ACHN (cell line): ENCODE data around the gene DAGLA.

Experiments
- DNase-seq: peaks from one replicate; pipeline ENCODE4 v3.0.0-alpha.2; 2015
- in situ Hi-C: cut with HindIII; loops from 2 replicates; pipeline ENCODE4 v1.10.0; 2017; ENCODE audit warnings: low sequenced_read_pairs, low pct_ligation_motif_present, low pct_unique_long_range_greater_than_20kb

The DAGLA gene

DNA sequence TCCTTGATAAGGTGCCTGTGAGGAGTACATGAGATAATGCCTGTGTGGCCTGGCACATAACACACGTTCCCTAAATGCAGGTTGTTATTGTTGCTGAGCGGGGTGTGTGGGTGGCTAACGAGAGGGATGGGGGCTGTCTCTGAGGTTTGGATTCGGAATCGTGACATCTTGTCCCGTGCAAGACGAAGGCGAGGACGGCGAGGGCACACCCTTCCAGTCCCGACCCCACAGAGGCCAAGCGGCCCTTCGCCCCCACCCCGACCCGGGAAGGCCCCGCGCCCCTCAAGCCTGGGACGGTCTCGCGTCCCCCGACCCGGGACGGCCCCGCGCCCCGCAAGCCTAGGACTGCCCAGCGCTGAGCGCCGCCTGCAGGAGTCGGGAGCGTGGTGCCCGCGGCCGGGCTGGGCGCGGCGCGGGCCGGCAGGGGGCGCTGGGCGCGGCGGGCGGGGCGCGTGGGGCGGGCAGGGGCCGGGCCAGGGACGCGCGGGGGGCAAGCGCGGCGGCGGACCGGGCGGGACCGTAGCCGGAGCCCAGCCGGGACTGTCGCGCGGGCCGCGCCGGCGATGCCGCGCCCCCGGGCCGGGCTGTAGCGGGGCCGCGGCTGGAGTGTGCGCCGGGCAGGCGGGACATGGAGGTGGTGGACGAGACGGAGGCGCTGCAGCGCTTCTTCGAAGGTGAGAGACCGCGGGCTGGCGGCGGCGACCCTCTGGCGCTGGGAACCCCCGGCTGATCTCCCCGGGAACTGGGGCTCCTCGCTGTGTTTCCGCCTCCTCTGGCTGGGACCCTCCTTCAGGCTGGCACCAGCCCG, 72.1 kb downstream of the DAGLA start, which contains the start of gene MYRF:
Gene MYRF (plus strand): TSS at position 520 of the 808 bp plus-strand sequence. CDS start 109 bp downstream, at position 629.
- peak; percentile 52 for DNase-seq
- in situ Hi-C loops, result no loop called here

- in situ Hi-C loops, result no loop called here
- DNase-seq, result no peak
Observed at GRCh38 chr11:61752925-61753521, 72.8 kb downstream of the DAGLA start.

DNA sequence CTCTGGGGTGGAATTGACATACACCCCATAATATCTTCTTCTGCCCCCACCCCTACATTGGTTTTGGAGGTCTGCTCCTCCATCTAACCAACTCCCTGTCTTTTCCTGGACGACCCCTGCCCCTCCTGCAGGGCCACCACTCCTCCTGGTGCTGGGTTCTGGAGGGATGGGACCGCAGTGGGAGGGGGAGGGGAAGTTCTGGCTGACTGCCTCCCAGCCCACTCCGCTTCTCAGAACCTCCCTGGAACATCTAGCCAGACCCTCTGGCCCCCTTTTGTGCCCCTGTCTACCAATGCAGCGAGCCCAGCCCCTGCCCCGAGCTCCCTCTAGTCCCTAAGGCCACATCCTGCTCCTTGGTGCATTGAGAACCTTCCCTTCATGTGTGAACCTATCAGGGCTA, 73.5 kb downstream of the DAGLA start:
- in situ Hi-C loops, result no loop called here
- no peak for DNase-seq

GRCh38 chr11:61754534-61755482, 74.6 kb downstream of the DAGLA start:
- DNase-seq, result no peak
- in situ Hi-C loops, result no loop called here

GRCh38 chr11:61756147-61756451, 75.9 kb downstream of the DAGLA start:
- no peak for DNase-seq
- in situ Hi-C loops, result no loop called here

GRCh38 chr11:61756452-61757212, 76.4 kb downstream of the DAGLA start:
- peak; percentile 82 for DNase-seq
- in situ Hi-C loops, result no loop called here

DNA sequence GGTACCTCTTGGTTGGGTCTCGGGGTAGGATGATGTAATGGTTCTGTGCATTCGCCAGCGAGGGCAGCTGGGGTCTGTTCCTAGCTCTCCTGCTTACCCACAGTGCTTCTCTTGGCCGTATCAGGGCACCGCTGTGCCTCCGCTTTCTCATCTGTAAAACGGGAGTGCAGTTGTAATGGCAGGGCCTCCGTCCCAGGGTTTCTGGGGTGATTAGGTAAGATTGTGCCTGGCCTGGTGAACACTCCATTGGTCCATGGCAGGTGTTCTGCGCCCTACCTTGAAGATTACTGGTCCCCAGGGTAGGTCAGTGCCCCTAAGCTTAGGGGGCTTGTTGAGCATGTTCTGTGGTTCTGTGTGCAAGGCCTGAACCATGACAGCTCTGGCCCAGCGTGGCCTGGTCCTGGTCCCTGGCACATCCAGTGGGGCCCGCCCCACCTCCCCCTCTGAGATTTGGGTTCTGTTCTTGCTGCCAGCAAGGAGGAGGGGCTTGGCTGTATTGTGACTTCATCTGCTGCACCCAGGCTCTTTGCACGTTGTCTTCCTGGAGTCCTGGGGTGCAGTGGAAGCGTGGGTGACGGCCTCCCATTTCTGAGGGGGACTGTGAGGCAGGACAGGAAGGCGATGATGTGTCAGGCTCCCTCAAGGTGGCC, 77.1 kb downstream of the DAGLA start:
- in situ Hi-C loops, result no loop called here
- no peak for DNase-seq

GRCh38 chr11:61760946-61761345, 80.8 kb downstream of the DAGLA start:
- in situ Hi-C loops, result no loop called here
- DNase-seq, result no peak

DNA sequence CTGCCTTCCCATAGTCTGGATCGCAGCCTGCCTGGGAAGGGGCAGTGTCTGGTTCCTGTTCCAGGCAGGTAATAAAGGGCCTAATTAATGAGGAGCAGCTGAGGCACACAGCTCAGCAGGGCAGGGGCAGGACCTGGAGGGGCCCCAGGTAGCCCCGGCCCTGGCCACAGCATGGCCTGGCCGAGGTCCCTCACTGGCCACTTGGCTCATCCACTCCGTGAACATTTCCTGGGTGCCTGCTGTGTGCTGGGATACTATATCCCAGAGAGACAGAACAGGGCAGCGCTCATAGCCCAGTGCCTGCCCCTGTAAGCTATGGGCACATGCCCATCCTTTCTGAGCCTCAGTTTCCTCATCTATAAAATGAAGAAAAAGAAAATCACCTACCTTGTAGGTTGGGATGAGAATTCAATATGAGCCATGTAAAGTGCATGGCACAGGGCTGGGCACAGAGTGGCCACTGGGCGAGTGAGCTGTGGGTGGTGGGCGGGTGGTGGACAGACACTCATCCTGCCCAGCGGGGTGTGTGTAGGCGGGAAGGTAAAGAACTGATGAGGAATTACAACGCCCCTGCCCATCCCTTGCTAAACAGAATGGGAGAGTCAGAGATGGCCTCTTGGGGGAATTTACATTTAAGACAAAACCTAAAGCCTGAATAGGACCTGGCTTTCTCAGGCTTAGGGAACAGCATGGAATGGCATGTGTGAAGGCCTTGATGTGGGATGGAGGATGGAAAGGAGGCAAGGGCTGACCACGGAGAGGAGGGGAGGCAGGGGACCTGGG, 81.4 kb downstream of the DAGLA start:
- in situ Hi-C loops, result no loop called here
- DNase-seq, result no peak

GRCh38 chr11:61762223-61762615, 82.0 kb downstream of the DAGLA start:
- in situ Hi-C loops, result no loop called here
- DNase-seq, result no peak

DNA sequence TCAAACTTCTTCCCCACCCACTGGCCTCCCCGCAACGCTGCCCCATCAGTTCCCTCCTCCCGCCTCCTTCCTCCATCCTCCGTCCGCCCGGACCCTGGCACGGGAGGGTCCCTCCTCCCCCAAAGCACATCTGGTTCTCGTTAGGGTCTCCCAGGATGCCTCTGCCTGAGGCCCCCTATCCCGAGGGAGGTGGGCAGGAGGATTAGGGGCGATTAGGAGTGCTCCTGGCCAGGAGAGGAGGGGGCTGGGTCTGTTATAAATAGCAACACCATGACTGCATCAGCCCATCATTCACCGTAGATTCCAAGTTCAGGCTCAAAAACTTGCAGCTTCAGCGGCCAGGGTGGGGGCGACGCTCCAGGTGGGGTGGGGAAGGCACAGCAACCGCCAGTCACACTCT, 82.6 kb downstream of the DAGLA start:
- in situ Hi-C loops, result no loop called here
- DNase-seq, result no peak

DNA sequence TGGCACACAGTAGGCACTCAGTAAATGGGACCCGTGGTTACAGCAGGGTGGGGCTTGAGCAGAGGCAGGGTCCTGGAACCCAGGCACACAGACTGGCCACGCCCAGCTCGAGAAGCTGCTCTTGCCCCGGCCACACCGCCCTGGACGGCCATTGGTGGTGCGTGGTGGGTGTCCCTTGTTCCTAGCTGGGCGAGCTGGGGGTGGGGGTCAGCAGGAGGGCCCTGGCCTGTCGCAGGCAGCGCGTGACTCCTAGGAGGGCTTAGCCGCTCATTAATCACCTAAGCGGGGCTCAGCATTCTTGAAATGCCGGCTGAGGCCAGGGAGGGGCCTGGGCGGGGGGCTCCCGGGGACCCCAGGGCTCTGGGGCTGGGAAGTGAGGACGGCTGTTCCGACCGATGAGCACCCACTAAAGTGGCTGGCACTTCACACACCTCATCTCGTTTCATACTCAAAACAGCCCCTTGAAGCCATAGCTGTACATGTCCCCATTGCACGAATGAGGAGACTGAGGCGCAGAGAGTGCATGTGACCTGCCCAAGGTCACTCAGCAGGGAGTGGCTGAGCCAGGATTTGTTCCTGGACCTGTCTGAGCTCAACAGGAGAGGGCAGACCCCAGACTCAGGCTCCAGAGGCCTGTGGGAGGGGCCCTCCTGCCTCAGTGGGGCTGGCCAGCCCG, 83.9 kb downstream of the DAGLA start:
- in situ Hi-C loops, result no loop called here
- DNase-seq, result no peak

DNA sequence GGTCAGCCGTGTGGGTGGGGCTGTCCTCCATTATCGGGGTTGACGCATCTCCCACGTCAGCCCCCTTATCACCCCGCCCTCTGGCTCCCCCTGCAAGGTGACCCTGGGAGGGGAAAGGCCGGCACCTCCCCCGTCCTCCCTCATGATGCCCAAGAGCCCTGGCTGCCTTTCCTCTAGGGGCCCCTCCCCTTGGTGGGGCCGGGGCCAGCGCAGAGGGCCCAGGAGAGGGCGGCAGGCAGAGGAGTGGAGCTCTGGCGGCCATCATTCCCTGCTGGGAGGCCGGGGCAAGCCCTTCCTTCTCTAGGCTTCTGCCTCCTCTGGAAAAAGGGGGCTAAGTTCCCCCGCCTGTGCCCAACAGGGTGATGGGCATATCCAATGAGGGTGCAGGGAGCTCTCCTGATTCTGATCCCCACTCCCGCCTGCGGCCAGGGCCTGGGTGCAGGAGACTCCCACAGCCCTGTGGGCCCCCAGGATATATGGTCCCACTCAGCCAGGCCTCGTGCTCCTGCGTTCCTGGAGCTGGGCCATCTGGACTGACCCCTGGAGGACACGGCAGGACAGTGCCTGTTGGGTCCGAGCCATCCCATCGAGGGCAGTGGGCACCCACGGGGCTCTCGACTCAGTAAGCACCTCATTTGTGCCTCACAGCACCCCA, 84.5 kb downstream of the DAGLA start:
- in situ Hi-C loops, result no loop called here
- no peak for DNase-seq

DNA sequence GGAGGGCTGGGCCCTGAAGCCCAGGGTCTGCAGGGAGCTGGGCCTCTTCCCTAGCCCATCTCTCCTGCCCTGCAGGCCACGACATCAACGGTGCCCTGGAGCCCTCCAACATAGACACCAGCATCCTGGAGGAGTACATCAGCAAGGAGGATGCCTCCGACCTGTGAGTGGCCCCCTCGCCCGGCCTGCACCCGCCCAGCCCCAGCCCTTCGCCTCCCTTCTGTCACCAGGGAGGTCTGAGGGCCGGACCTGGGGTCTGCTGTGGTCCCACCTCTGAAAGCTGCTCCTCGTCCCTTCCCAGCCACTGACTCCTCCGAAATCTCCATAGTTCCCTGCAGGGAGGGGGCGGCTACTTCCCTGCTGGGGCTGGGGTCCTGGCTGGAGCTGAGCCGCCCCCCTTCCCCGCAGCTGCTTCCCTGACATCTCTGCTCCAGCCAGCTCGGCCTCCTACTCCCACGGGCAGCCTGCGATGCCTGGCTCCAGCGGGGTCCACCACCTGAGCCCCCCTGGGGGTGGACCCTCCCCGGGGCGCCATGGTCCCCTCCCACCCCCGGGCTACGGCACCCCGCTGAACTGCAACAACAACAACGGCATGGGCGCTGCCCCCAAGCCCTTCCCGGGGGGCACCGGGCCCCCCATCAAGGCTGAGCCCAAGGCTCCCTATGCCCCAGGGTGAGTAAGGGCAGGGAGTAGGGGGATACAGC, 85.5 kb downstream of the DAGLA start:
- in situ Hi-C loops, result no loop called here

GRCh38 chr11:61766353-61766841, 86.2 kb downstream of the DAGLA start:
- in situ Hi-C loops, result no loop called here
- no peak for DNase-seq

More for the DNA sequence above, 85.5 kb downstream of the DAGLA start:
- no peak for DNase-seq
